Gastrocnemius medialis (tissue), 4 donors: ENCODE results near the gene SPRR3.

ENCODE experiments used
- CTCF ChIP-seq, 5 experiments: fragments of 450-650 bp in 3 of 5; fragments of 200-600 bp in 2 of 5; sonication (generic) in 2 of 5; IDR thresholded peaks in 4 of 5; conservative IDR thresholded peaks in 1 of 5; 1 replicate in 4 of 5; 2 replicates in 1 of 5; pipeline ENCODE4 v1.5.1; 2016 to 2019; ENCODE audit warnings: antibody characterized with exemption in 5 of 5, mild to moderate bottlenecking in 3 of 5, moderate library complexity in 3 of 5
- POLR2A ChIP-seq, 2 donors: fragments of 450-650 bp; IDR thresholded peaks; one replicate each; pipeline ENCODE4 v1.6.1; 2017; ENCODE audit warnings: antibody characterized with exemption in 2 of 2, mild to moderate bottlenecking in 2 of 2, moderate library complexity in 2 of 2

GRCh38 chr1:152957561-152957960 lies 44.0 kb upstream of the SPRR3 start:
- TF ChIP-seq CTCF (IDR thresholded peaks at IDR 0.05 in 4 of 5, conservative IDR thresholded peaks at IDR 0.05 in 1 of 5) (no peak), POLR2A (IDR thresholded peaks at IDR 0.05) (no peak)
